Esophagus muscularis mucosa (tissue), 4 donors: ENCODE results near the gene BORCS6.

Source experiments
- CTCF ChIP-seq, 3 experiments: fragments of 200-600 bp in 2 of 3; fragments of 450-650 bp in 1 of 3; sonication (generic) in 2 of 3; IDR thresholded peaks; one replicate each; pipeline ENCODE4 v1.5.1; 2017 to 2019; ENCODE audit warnings: antibody characterized with exemption in 3 of 3, mild to moderate bottlenecking in 2 of 3, moderate library complexity in 1 of 3
- EP300 ChIP-seq: sonication (generic); formaldehyde crosslinking; IDR thresholded peaks from one replicate; pipeline ENCODE4 v1.6.1; 2017; ENCODE audit warnings: antibody characterized with exemption
- POLR2A ChIP-seq: fragments of 450-650 bp; IDR thresholded peaks from one replicate; pipeline ENCODE4 v1.6.1; 2017; ENCODE audit warnings: antibody characterized with exemption, moderate library complexity, mild to moderate bottlenecking, low read depth

DNA sequence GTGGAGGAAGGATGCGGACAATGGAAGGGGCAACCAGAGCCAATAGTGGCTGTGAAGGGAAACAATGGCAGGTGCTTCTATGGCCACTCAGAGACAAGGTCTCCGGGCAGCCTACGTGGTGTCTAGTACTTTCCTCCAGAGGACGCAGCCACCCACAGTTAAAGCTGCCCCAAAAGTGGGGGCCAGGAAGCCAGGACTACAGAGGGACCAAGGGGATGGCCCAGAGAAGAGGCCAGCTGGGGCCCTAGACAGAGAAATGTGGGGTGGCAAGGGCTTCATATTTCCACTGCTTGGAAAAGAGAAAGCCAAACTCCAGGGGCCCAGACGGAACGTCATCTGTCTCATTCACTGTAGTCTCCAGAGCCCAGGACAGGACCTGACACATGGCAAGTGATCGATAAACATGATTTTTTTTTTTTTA lies 36.9 kb downstream of the BORCS6 start:
- no peak for TF ChIP-seq POLR2A
- TF ChIP-seq CTCF (IDR thresholded peaks at IDR 0.05), result no peak
- TF ChIP-seq EP300, result no peak
